HepG2 (cell line): ENCODE measurements around the gene DYSF. TPM values are rescaled to one million over a fixed set of nuclear protein-coding genes. Genes with fewer than 3 reads are reported as not detected.

ENCODE experiments used
- ATAC-seq: fragments of 200-7000 bp; cut with Tn5 transposase; 3 replicates; pipeline ENCODE4 v1.9.1; 2020; ENCODE audit warnings: mild to moderate bottlenecking, moderate library complexity
- BruUV-seq: library from RNA; stranded (reverse); fragments of 400-500 nt; replicated peaks from 2 replicates; lab custom pipeline; 2021; lab: Mats Ljungman, UMichigan
- CTCF ChIA-PET: fragments of 300-600 bp; formaldehyde crosslinking; extraction: SDS; loops from one replicate; lab custom pipeline; 2021; ENCODE audit warnings: low total read pairs, inconsistent platforms, low intra/inter-chr PET ratio; lab: Yijun Ruan, JAX
- POLR2A ChIA-PET: fragments of 350-600 bp; sonication (Branson Sonifier 250); formaldehyde crosslinking; loops from one replicate; lab custom pipeline; 2020; ENCODE audit warnings: antibody characterized with exemption, inconsistent platforms; lab: Yijun Ruan, JAX
- DNase-seq: peaks from one replicate; pipeline ENCODE4 v3.0.0-alpha.2; 2015; ENCODE audit warnings: low spot score
- FAIRE-seq: peaks from 3 replicates; lab custom pipeline; 2011; peaks lifted over from hg19 to GRCh38; lab: Jason Lieb, UNC
- H2AFZ ChIP-seq: one replicate; pipeline ENCODE4 v1.6.1; 2011; ENCODE audit warnings: low read length, inconsistent platforms
- H3K27ac ChIP-seq: fragments of 300-600 bp; 3 replicates; pipeline ENCODE4 v1.8.0; 2011; ENCODE audit warnings: mixed run types, mild to moderate bottlenecking, mixed read lengths, low read length, inconsistent platforms; ENCODE audit not compliant: insufficient read depth; ENCODE audit errors: extremely low read length
- H3K27me3 ChIP-seq, 2 experiments: fragments of 200-600 bp in 1 of 2; 2 replicates in 1 of 2; 3 replicates in 1 of 2; pipeline versions ENCODE4 v1.6.0 to v1.8.0; 2011; ENCODE audit warnings: low read length in 2 of 2, mild to moderate bottlenecking in 2 of 2, moderate library complexity in 2 of 2, inconsistent platforms in 1 of 2; ENCODE audit not compliant: insufficient read depth in 2 of 2, control insufficient read depth in 1 of 2
- H3K36me3 ChIP-seq, 2 experiments: fragments of 200-600 bp in 1 of 2; replicated peaks in 1 of 2; 2 replicates in 1 of 2; 3 replicates in 1 of 2; pipeline versions ENCODE4 v1.5.1 to v1.8.0; 2011; ENCODE audit warnings: low read length in 2 of 2, inconsistent platforms in 1 of 2; ENCODE audit not compliant: insufficient read depth in 2 of 2, control insufficient read depth in 1 of 2
- H3K4me1 ChIP-seq: 2 replicates; pipeline ENCODE4 v1.5.1; 2012; ENCODE audit warnings: low read length, inconsistent platforms; ENCODE audit not compliant: insufficient read depth
- H3K4me2 ChIP-seq: 2 replicates; pipeline ENCODE4 v1.6.0; 2011; ENCODE audit warnings: low read depth, low read length, inconsistent platforms
- H3K4me3 ChIP-seq, 3 experiments: fragments of 200-600 bp in 1 of 3; sonication (generic), shearing (Covaris generic) in 1 of 3; replicated peaks in 1 of 3; 2 replicates each; pipeline ENCODE4 v1.5.1; 2011 to 2016; ENCODE audit warnings: low read length in 3 of 3, inconsistent platforms in 2 of 3, low read depth in 2 of 3, mild to moderate bottlenecking in 2 of 3, control low read depth in 1 of 3, mixed read lengths in 1 of 3; ENCODE audit not compliant: insufficient read depth in 1 of 3
- H3K79me2 ChIP-seq: one replicate; pipeline ENCODE4 v1.6.1; 2011; ENCODE audit warnings: low read length, inconsistent platforms; ENCODE audit not compliant: insufficient read depth
- H3K9ac ChIP-seq: 2 replicates; pipeline ENCODE4 v1.6.0; 2011; ENCODE audit warnings: mild to moderate bottlenecking, low read depth, low read length, inconsistent platforms; ENCODE audit not compliant: insufficient read depth
- H3K9me3 ChIP-seq: 2 replicates; pipeline ENCODE4 v1.5.1; 2012; ENCODE audit warnings: mild to moderate bottlenecking, low read length
- H4K20me1 ChIP-seq: 2 replicates; pipeline ENCODE4 v1.6.0; 2011; ENCODE audit warnings: inconsistent platforms, mild to moderate bottlenecking, low read length, moderate library complexity; ENCODE audit not compliant: insufficient read depth
- BHLHE40 ChIP-seq: IDR thresholded peaks from 2 replicates; pipeline ENCODE4 v1.6.1; 2011; ENCODE audit warnings: low read length, improper control_type of control experiment
- EED ChIP-seq: sonication (generic); formaldehyde crosslinking; IDR thresholded peaks from 2 replicates; pipeline ENCODE4 v1.5.0; 2020; ENCODE audit warnings: mild to moderate bottlenecking, missing genetic modification reagents
- GABPA ChIP-seq, 2 experiments: IDR thresholded peaks; 2 replicates each; pipeline ENCODE4 v1.6.1; 2011 to 2016; ENCODE audit warnings: low read depth in 2 of 2, low read length in 1 of 2, missing biosample characterization in 1 of 2, missing genetic modification characterization in 1 of 2
- GABPB1 ChIP-seq: IDR thresholded peaks from 2 replicates; pipeline ENCODE4 v1.6.1; 2016; ENCODE audit warnings: mild to moderate bottlenecking, missing genetic modification reagents, moderate library complexity, missing compliant biosample characterization
- HNF4A ChIP-seq: sonication (generic); formaldehyde crosslinking; IDR thresholded peaks from 2 replicates; pipeline ENCODE4 v1.4.0; 2020; ENCODE audit warnings: missing genetic modification reagents
- KAT8 ChIP-seq: IDR thresholded peaks from 2 replicates; pipeline ENCODE4 v1.6.1; 2016; ENCODE audit warnings: missing genetic modification reagents, missing compliant biosample characterization
- NCOA1 ChIP-seq: sonication (generic); formaldehyde crosslinking; IDR thresholded peaks from 2 replicates; pipeline ENCODE4 v1.9.0; 2021; ENCODE audit warnings: missing genetic modification reagents
- SETDB1 ChIP-seq: sonication (generic); formaldehyde crosslinking; IDR thresholded peaks from 2 replicates; pipeline ENCODE4 v1.5.1; 2020; ENCODE audit warnings: missing genetic modification reagents, mild to moderate bottlenecking, borderline replicate concordance
- SNRNP70 ChIP-seq: fragments of 200-400 bp; formaldehyde crosslinking; IDR thresholded peaks from 2 replicates; pipeline ENCODE4 v1.6.1; 2017; ENCODE audit warnings: mild to moderate bottlenecking, low read depth, low read length, moderate library complexity
- XRCC5 ChIP-seq: fragments of 200-400 bp; formaldehyde crosslinking; optimal IDR thresholded peaks from 2 replicates; pipeline ENCODE3; 2017; ENCODE audit warnings: mild to moderate bottlenecking, low read length
- YEATS4 ChIP-seq: sonication (generic); formaldehyde crosslinking; IDR thresholded peaks from 2 replicates; pipeline ENCODE4 v1.4.0; 2020; ENCODE audit warnings: missing genetic modification reagents, borderline replicate concordance
- ZFP36 ChIP-seq: fragments of 150-350 bp; IDR thresholded peaks from 2 replicates; pipeline ENCODE4 v1.6.1; 2018; ENCODE audit warnings: borderline replicate concordance, low read length, low read depth; ENCODE audit not compliant: partially characterized antibody
- ZMYM3 ChIP-seq: sonication (generic); formaldehyde crosslinking; IDR thresholded peaks from 2 replicates; pipeline ENCODE4 v1.5.1; 2020; ENCODE audit warnings: mild to moderate bottlenecking, missing genetic modification reagents
- ZNF772 ChIP-seq: sonication (generic); formaldehyde crosslinking; IDR thresholded peaks from 2 replicates; pipeline ENCODE4 v1.5.0; 2020; ENCODE audit warnings: mild to moderate bottlenecking, missing genetic modification reagents
- WGBS: methylation state at CpG from one replicate; pipeline ENCODE4 v1.1.6; 2017; ENCODE audit warnings: low lambda C conversion rate; 5-methylcytosine and 5-hydroxymethylcytosine counted together
- in situ Hi-C: cut with HindIII; loops from 2 replicates; pipeline ENCODE4 v1.10.0; 2017; ENCODE audit warnings: low pct_unique_long_range_greater_than_20kb; ENCODE audit not compliant: extremely low pct_ligation_motif_present
- intact Hi-C: fragments of 100-400 bp; cut with micrococcal nuclease; formaldehyde crosslinking; loops from one replicate; pipeline ENCODE4 v1.10.0; 2022; ENCODE audit not compliant: unreplicated experiment
- polyA plus RNA-seq, 8 experiments: library from polyadenylated mRNA; depleted of rRNA in 3 of 8; stranded (reverse) in 7 of 8; unstranded in 1 of 8; fragments of >200 nt; fragmentation: Illumina TruSeq in 4 of 8; extraction: Trizol in 4 of 8; gene quantifications; 2 replicates each; pipeline versions ENCODE4 v1.2.1 to v1.2.3, GENCODE V29; 2011 to 2016; ENCODE audit warnings: low read depth in 4 of 8, missing spikeins in 1 of 8, mixed read lengths in 1 of 8; ENCODE audit not compliant: insufficient read depth in 1 of 8
- total RNA-seq, 5 experiments: library from RNA; depleted of rRNA; stranded (reverse); fragments of >200 nt; fragmentation: Illumina TruSeq; extraction: Trizol; gene quantifications; 2 replicates each; pipeline ENCODE4 v1.2.3, GENCODE V29; 2016; ENCODE audit warnings: low read depth in 1 of 5

DYSF gene
- total and polyA plus RNA-seq, 2 of the 13 experiments (the other 11 are each of a cell fraction or from before 2014, with no cell fraction given): 0.15 to 2.4 TPM

GRCh38 chr2:71544919-71545571 lies 91.7 kb downstream of the DYSF start:
- Histone ChIP-seq H3K27ac (no peak overlapping the region), H3K4me3 (peak overlapping the region in 2 of 3 experiments; percentile 10 to 29; a peak in 2 of 6 replicates), H3K4me2 (peak overlapping the region; percentile 55), H3K79me2 (no peaks in the 10 kb centered on the region), H4K20me1 (no peaks in the 10 kb centered on the region), H3K36me3 (no peaks in the 10 kb centered on the region), H3K27me3 (peaks cover 2 to 31% of the 10 kb centered on the region in 2 experiments; a peak in 4 of 5 replicates), H3K4me1 (peaks cover 37% of the 10 kb centered on the region), H3K9me3 (no peaks in the 10 kb centered on the region), H3K9ac (no peak overlapping the region), H2AFZ (no peak overlapping the region)
- in situ Hi-C loops: loop anchor here (5.0 to 25.0 kb wide), 5 partner anchors 247 to 1317 kb away; no protein-coding TSS in a partner anchor
- ATAC-seq: peak; percentile 6; the same call in 2 of the 3 replicates
- DNase-seq: no peak
- 19% methylated on average over 9 of the region's 9 CpGs for WGBS
- TF ChIP-seq YEATS4 (CRISPR knock-in tag) (no peak), BHLHE40 (peak; percentile 55), ZFP36 (peak; percentile 30), GABPB1 (CRISPR knock-in tag) (peak; percentile 36; the same call in 1 of the 2 replicates), ZNF772 (CRISPR knock-in tag) (0 out of 2 replicates have a peak, but pooled peaks have one; percentile 26), HNF4A (CRISPR knock-in tag) (peak; percentile 17; the same call in 1 of the 2 replicates), GABPA (IDR thresholded peaks at IDR 0.05; ENCODE audit: low read depth, low read length) (peak; percentile 54), GABPA (CRISPR knock-in tag; IDR thresholded peaks at IDR 0.05; ENCODE audit: low read depth) (peak; percentile 81), NCOA1 (CRISPR knock-in tag) (no peak), KAT8 (CRISPR knock-in tag) (0 out of 2 replicates have a peak, but pooled peaks have one; percentile 5), SETDB1 (0 out of 2 replicates have a peak, but pooled peaks have one; percentile 40), SNRNP70 (no peak), EED (CRISPR knock-in tag) (0 out of 2 replicates have a peak, but pooled peaks have one; percentile 17), XRCC5 (no peak), ZMYM3 (0 out of 2 replicates have a peak, but pooled peaks have one; percentile 17)
- no TSS peak for BruUV-seq
- ChIA-PET POLR2A (no interaction called here), CTCF (interaction anchor here (0.7 to 2.4 kb wide), 4 partner anchors 14 to 605 kb away, joined by 3 to 35 read pairs (median 6); no protein-coding TSS in a partner anchor)
- intact Hi-C loops: loop anchor here (1.0 to 5.0 kb wide), 5 partner anchors 253 to 1202 kb away; no protein-coding TSS in a partner anchor
- FAIRE-seq: no peak
